Pancreas (tissue), 10 donors: ENCODE results near the gene PTPRG. TPM values are rescaled to one million over a fixed set of nuclear protein-coding genes. Genes with fewer than 3 reads are reported as not detected.

ENCODE experiments used
- ATAC-seq, 4 donors: fragments of 200-7000 bp; cut with Tn5 transposase; one replicate each; pipeline versions ENCODE4 v1.8.0 to v1.9.1; 2020; ENCODE audit warnings: mild to moderate bottlenecking in 4 of 4, moderate library complexity in 4 of 4
- DNase-seq, 6 donors: peaks; one replicate each; pipeline ENCODE4 v3.0.0-alpha.2; 2020
- FAIRE-seq: peaks from 2 replicates; lab custom pipeline; 2012; peaks lifted over from hg19 to GRCh38; lab: Jason Lieb, UNC
- H3K27ac ChIP-seq, 4 donors: fragments of 200-600 bp; sonication (generic); 1 replicate in 3 of 4; 2 replicates in 1 of 4; pipeline versions ENCODE4 v1.5.0 to v1.8.0; 2020
- H3K27me3 ChIP-seq, 4 donors: fragments of 200-600 bp; one replicate each; pipeline ENCODE4 v1.8.0; 2021
- H3K36me3 ChIP-seq, 3 donors: fragments of 200-600 bp; sonication (generic) in 1 of 3; one replicate each; pipeline versions ENCODE4 v1.5.0 to v1.8.0; 2020 to 2021
- H3K4me1 ChIP-seq, 3 donors: fragments of 200-600 bp; one replicate each; pipeline ENCODE4 v1.8.0; 2021
- H3K4me3 ChIP-seq, 4 donors: fragments of 200-600 bp; sonication (generic) in 2 of 4; one replicate each; pipeline versions ENCODE4 v1.5.0 to v1.8.0; 2020 to 2021
- H3K9me3 ChIP-seq, 4 donors: fragments of 200-600 bp; one replicate each; pipeline ENCODE4 v1.8.0; 2021
- CTCF ChIP-seq, 4 donors: fragments of 200-600 bp; sonication (generic) in 3 of 4; IDR thresholded peaks; one replicate each; pipeline versions ENCODE4 v1.5.0 to v1.8.0; 2021; ENCODE audit warnings: antibody characterized with exemption in 4 of 4
- WGBS, 2 donors: extraction: QIAGEN DNeasy Blood & Tissue Kit; methylation state at CpG; one replicate each; pipeline ENCODE4 v1.1.7; 2013; 5-methylcytosine and 5-hydroxymethylcytosine counted together
- intact Hi-C, 3 donors: fragments of 100-400 bp; cut with DNase I; formaldehyde crosslinking; loops; one replicate each; pipeline versions ENCODE4 v1.11.1 to v1.14.2; 2022
- polyA plus RNA-seq, 2 donors: library from polyadenylated mRNA; stranded (reverse); fragments of 200-250 nt; gene quantifications; one replicate each; pipeline ENCODE4 v1.2.3, GENCODE V29; 2013
- total RNA-seq, 6 donors: library from RNA; stranded (reverse); fragmentation: NEBNext Ultra II Directional in 4 of 6; extraction: Animal tissue kit (Norgen Biotek cat#: 25700) in 4 of 6; gene quantifications; one replicate each; pipeline versions ENCODE4 v1.2.1 to v1.2.4, GENCODE V29; 2021 to 2023
- donor health status: healthy with polysubstance abuse.
- donor health status: DM: no; HTN: no; CAD: no; lungs with moderate emphysema.
- donor health status: DM: no; HTN: no; CAD: no.
- donor health status: control.
- donor health status: control.
- donor health status: Bipolar disorder and iron deficiency.
- donor health status: DM: yes; HTN: yes; CAD: no.
- donor health status: DM: no; HTN: no; CAD: no.
- donor health status: DM: no; HTN: no; CAD: no.
- donor health status: DM: yes; HTN: yes; CAD: no.

Gene PTPRG
- total and polyA plus RNA-seq, 8 donors: 2.8 to 20.5 (median 9.5) TPM

GRCh38 chr3:62178032-62178431 is 616.7 kb downstream of the PTPRG start:
- Histone ChIP-seq H3K4me1 (no peaks in the 10 kb centered on the region), H3K27ac (no peak overlapping the region), H3K36me3 (no peaks in the 10 kb centered on the region), H3K27me3 (no peaks in the 10 kb centered on the region), H3K9me3 (no peaks in the 10 kb centered on the region), H3K4me3 (no peak overlapping the region)
- intact Hi-C loops: no loop called here
- ATAC-seq (no peak), FAIRE-seq (no peak), DNase-seq (no peak)
- no peak for TF ChIP-seq CTCF (IDR thresholded peaks at IDR 0.05)

GRCh38 chr3:62178739-62179600 is 617.6 kb downstream of the PTPRG start:
- DNase-seq (no peak), FAIRE-seq (no peak), ATAC-seq (no peak)
- no peaks in the 10 kb centered on the region for H3K36me3 ChIP-seq
- H3K9me3 ChIP-seq: no peaks in the 10 kb centered on the region
- no peaks in the 10 kb centered on the region for H3K27me3 ChIP-seq
- intact Hi-C loops: no loop called here
- no peaks in the 10 kb centered on the region for H3K4me1 ChIP-seq
- no peak overlapping the region for H3K4me3 ChIP-seq
- no peak overlapping the region for H3K27ac ChIP-seq
- TF ChIP-seq CTCF (IDR thresholded peaks at IDR 0.05): no peak
- WGBS, 2 donors: 89 to 95% methylated on average over 8 of the region's 8 CpGs

- intact Hi-C loops: loop anchor here in 1 of 3 donors (10.0 kb wide), 1 partner anchor 616 kb away; the partner anchor contains the start of gene PTPRG
- FAIRE-seq (no peak), ATAC-seq (no peak), DNase-seq (no peak)
- no peak overlapping the region for H3K4me3 ChIP-seq
- TF ChIP-seq CTCF (IDR thresholded peaks at IDR 0.05): no peak
- no peak overlapping the region for H3K27ac ChIP-seq
- H3K9me3 ChIP-seq: no peaks in the 10 kb centered on the region
- 83 to 91% methylated on average over 5 of the region's 5 CpGs for WGBS, 2 donors
- H3K4me1 ChIP-seq: no peaks in the 10 kb centered on the region
- no peaks in the 10 kb centered on the region for H3K27me3 ChIP-seq
- H3K36me3 ChIP-seq: no peaks in the 10 kb centered on the region
These were observed 619.1 kb downstream of the PTPRG start for GRCh38 chr3:62180514-62180913.

GRCh38 chr3:62183087-62183486 is 621.7 kb downstream of the PTPRG start:
- Histone ChIP-seq H3K4me1 (no peaks in the 10 kb centered on the region), H3K4me3 (no peak overlapping the region), H3K36me3 (no peaks in the 10 kb centered on the region), H3K27me3 (no peaks in the 10 kb centered on the region), H3K27ac (no peak overlapping the region), H3K9me3 (no peaks in the 10 kb centered on the region)
- DNase-seq (no peak), FAIRE-seq (no peak), ATAC-seq (no peak)
- WGBS, 2 donors: 95 to 96% methylated on average over 8 of the region's 8 CpGs
- no peak for TF ChIP-seq CTCF (IDR thresholded peaks at IDR 0.05)
- intact Hi-C loops: loop anchor here in 1 of 3 donors (10.0 kb wide), 1 partner anchor 618 kb away; the partner anchor contains the start of gene PTPRG

GRCh38 chr3:62183969-62184368 is 622.6 kb downstream of the PTPRG start:
- H3K27me3 ChIP-seq: no peaks in the 10 kb centered on the region
- no peak for DNase-seq
- no peak for ATAC-seq
- no peaks in the 10 kb centered on the region for H3K36me3 ChIP-seq
- no peak for TF ChIP-seq CTCF (IDR thresholded peaks at IDR 0.05)
- H3K9me3 ChIP-seq: no peaks in the 10 kb centered on the region
- FAIRE-seq: no peak
- no peak overlapping the region for H3K4me3 ChIP-seq
- H3K27ac ChIP-seq: no peak overlapping the region
- 94 to 97% methylated on average over 10 of the region's 10 CpGs for WGBS, 2 donors
- no peaks in the 10 kb centered on the region for H3K4me1 ChIP-seq
- intact Hi-C loops: loop anchor here in 1 of 3 donors (10.0 kb wide), 1 partner anchor 619 kb away; the partner anchor contains the start of gene PTPRG
